ENCODE measurements around the gene SNX17.
"Not testable (repeated sequence)": the region's sequence is repeated elsewhere in the genome, so short reads cannot be mapped to it uniquely, and the experiment has no call there.

The SNX17 gene, protein sequence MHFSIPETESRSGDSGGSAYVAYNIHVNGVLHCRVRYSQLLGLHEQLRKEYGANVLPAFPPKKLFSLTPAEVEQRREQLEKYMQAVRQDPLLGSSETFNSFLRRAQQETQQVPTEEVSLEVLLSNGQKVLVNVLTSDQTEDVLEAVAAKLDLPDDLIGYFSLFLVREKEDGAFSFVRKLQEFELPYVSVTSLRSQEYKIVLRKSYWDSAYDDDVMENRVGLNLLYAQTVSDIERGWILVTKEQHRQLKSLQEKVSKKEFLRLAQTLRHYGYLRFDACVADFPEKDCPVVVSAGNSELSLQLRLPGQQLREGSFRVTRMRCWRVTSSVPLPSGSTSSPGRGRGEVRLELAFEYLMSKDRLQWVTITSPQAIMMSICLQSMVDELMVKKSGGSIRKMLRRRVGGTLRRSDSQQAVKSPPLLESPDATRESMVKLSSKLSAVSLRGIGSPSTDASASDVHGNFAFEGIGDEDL

DNA sequence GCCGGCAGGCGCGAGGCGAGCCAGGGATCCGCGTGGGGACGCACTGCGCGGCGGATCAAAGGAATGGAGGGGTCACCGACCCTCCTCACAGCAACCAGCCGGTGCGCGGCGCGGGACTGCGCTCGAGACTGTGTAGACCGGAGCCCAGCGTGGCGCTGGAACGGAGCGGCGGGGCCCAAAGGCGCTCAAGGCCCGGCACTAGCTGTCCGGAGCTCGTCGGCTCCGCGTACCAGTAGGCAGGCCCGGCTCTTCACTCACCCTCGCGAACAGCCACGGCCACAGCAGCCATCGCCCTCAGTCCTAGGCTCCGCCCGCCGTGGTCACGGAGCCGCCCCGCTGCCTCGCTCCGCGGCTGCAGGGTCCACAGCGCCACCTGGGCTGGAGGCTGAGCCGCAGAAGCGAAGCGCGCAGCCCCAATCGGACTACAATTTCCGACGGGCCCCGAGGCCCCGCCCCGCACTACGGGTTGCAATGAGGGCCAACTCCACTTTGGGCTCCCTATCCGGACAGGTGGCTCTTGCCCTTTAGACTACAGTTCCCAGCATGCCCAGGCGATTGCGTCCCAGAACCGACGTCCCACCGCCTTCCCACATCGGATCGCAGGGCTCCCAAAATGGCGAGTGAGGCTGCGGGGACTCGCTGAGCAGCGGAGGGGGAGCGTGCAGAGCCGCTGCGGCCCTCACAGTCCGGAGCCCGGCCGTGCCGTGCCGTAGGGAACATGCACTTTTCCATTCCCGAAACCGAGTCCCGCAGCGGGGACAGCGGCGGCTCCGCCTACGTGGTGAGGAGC, at the start of gene SNX17, which contains the start of gene EIF2B4:
SNX17 (plus strand) TSS at position 591 of the 790 bp plus-strand sequence; CDS start at position 719, 128 bp downstream.
EIF2B4 (minus strand) TSS at position 313 of the 790 bp plus-strand sequence; CDS start at position 289, 24 bp downstream.
- DNase-seq (ENCODE audit: low read depth) = peak; percentile 98
- peak within 1 kb of the TSS; percentile 83 for H3K4me3 ChIP-seq (ENCODE audit: low read depth, low read length)

DNA sequence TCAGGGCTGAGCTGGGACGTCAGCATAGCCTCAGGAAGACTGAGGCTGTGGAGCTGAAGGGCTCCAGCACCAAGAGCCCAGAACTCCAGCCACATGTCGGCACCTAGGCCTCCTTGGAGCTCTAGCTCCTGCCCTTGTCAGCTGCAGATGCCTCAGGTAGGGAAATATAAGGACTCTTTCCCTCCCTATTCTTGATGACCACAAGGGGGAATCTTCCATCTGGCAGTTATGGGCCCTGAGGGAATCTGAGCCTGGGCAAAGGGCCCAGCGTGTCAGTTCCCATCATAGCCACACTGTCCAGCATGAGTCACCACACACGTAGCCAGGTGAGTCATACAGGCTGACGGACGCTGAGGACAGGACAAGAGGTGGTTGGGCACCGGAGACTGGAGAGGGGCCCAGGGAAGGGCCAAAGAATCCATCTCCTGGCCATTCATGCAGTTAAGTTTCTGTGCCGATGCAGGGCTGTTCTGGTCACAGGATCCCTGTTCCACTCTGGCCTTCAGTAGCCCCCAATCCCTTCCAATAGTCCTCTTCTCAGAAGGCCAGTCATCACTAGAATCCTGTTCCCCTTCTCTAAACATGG, 49.4 kb upstream of the SNX17 start:
- H3K4me3 ChIP-seq (ENCODE audit: low read depth, low read length) = peak overlapping the region; percentile 13
- DNase-seq (ENCODE audit: low read depth) = peak; percentile 99

DNA sequence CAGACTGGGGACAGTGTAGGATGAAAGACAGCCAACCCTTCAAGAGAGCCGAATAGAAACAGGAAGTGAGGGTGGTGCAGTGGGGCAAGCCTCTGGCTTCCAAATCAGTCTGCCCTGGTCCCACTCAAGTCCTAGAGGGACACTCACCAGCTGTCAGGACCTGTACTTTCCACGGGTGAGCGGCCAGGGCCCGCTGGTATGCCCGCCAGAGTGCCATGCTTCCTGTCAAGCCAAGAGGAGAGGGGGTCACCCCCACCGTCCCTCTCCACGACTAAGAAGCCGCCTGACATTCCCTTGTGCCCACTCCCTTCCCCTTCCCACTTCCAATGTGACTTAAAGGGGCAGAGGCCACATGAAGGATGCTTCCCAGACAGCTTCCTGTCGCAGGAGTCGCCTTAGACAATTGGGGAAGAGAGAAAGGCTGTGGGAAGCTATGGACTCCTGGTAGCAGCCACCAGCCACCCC, 48.1 kb upstream of the SNX17 start:
- peak overlapping the region; percentile 83 for H3K4me3 ChIP-seq (ENCODE audit: low read depth, low read length)
- DNase-seq (ENCODE audit: low read depth) = no peak

DNA sequence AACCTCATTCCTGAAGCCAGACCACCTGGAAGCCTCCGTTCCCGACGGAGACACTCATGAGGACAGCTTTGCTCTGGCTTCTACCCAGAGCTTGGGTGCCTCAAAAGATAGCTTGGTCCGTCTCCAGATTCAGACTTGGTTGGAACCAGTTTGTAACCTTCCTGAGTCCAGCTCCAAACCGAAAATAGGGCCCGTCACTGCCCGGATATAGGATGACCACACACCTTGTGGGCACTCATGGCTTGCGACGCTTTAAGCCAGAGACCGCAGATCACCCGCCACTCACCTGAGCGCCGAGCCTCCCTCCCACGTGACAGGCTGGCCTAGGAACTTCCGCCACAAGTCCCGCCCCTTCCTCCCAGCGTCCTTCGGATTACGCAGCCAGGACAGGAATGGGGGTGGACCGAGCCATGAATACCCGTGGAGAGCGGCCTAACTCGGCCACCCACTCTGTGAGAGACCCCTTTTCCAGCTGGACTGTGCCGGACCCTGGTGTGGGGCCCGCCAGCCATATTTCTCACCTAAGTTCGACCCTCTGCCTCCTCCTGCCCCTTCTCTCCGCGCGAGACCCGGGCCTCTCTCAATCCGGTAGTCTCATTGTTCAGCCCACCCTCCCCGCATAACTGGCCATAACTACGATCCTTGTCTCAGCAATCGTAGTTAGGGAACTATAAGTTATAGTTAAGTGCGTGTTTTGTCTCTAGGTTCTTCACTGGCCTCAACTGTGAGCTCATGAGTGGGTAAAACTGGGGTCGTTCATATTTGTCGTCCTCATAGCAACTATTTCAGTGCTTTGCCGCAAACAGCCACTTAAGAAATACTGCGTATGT, 47.4 kb upstream of the SNX17 start, which contains the start of gene MPV17:
MPV17 (minus strand) TSS at position 332 of the 830 bp plus-strand sequence. CDS start 580 bp downstream, outside the sequence.
- peak; percentile 82 for DNase-seq (ENCODE audit: low read depth)
- peak within 1 kb of the TSS; percentile 83 for H3K4me3 ChIP-seq (ENCODE audit: low read depth, low read length)

GRCh38 chr2:27323596-27324285, 46.7 kb upstream of the SNX17 start:
- H3K4me3 ChIP-seq (ENCODE audit: low read depth, low read length) = peak overlapping the region; percentile 83
- DNase-seq (ENCODE audit: low read depth) = no peak

- no peak for DNase-seq (ENCODE audit: low read depth)
Observed at GRCh38 chr2:27324720-27325119, 45.7 kb upstream of the SNX17 start.

DNA sequence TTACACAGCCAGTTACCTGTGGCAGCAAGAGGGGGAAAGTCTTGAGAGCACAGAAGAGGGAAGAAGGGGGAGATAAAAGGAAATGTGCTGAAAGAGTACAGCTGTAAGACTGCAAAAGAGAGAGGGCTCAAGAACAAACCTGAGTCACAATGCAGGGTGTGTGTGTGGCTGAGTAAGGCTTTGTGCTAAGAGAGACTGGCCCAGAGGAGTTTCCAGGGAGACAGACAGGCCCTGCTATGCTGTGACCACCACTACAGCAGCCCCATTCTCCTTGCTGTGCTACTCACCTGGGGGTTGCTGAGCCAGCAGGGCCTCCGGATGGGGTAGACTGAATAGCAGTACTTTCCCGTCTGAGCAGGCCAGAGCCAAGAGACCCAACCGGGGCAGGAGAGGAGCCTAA, 35.1 kb upstream of the SNX17 start:
- H3K4me3 ChIP-seq (ENCODE audit: low read depth, low read length) = no peak overlapping the region
- no peak for DNase-seq (ENCODE audit: low read depth)

More at GRCh38 chr2:27324720-27325119, 45.7 kb upstream of the SNX17 start:
- H3K4me3 ChIP-seq (ENCODE audit: low read depth, low read length) = no peak overlapping the region

- no peak for DNase-seq (ENCODE audit: low read depth)
Observed at GRCh38 chr2:27336173-27336572, 34.2 kb upstream of the SNX17 start.

GRCh38 chr2:27347641-27348040, 22.8 kb upstream of the SNX17 start:
- DNase-seq (ENCODE audit: low read depth) = no peak
- H3K4me3 ChIP-seq (ENCODE audit: low read depth, low read length) = no peak overlapping the region

More at GRCh38 chr2:27336173-27336572, 34.2 kb upstream of the SNX17 start:
- no peak overlapping the region for H3K4me3 ChIP-seq (ENCODE audit: low read depth, low read length)

DNA sequence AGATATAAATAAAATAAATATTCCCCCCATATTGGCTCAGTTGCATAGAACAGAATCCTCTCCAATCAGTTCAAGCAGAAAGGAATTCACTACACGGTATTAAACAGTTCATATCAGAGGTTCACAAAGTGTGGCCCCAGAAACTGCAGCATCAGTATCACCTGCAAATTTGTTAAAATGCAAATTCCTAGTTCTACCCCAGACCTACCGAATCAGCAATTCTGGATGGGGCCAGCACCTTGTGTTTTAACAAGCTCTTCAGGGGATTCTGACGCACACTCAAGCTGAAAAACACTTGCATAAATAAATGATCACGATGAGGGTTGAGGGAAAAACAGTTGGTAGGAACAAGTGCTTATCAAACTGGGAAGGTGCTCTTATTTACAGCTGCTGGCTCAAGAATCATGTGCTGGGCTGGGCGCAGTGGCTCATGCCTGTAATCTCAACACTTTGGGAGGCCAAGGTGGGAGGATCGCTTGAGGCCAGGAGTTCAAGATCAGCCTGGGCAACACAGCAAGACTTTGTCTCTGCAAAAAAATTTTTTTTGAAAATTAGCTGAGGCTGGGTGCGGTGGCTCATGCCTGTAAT, 20.2 kb upstream of the SNX17 start:
- no peak for DNase-seq (ENCODE audit: low read depth)
- no peak overlapping the region for H3K4me3 ChIP-seq (ENCODE audit: low read depth, low read length)

DNA sequence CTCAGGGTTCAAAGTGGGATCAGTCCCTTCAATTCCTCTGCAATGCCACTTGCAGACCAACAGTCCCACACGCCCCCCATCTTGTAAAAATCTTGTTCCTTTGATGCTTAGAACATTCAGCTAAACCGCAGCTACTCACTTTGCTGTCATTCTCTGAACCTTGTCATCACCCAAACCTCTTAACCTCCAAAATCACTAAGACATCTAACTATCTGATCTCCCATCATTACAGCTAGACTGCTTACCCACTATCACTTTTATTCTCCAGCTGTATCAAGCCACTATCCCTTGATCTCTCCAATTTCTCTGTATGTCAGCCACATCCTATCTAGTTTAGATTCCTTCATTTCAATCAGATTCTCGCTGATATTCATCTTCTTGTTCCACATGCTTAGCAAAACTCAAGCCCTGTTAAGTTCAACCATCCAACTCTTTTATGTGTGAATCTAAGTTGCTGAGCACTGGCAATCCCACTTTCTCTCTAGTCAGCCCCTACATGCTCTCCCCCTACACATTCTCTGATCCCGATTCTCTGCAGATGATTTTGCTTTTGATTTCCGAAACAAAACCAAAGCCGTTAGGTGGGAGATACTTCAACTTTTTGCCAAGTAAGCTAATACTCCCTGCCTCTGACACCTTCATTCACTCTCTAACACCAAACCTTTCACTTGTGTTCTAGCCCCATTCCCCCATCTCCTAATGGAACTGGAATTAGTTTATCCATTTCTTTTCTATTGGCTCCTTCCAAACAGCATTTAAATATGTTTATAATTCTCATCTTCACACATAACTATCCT, 18.4 kb upstream of the SNX17 start:
- DNase-seq (ENCODE audit: low read depth) = no peak
- H3K4me3 ChIP-seq (ENCODE audit: low read depth, low read length) = no peak overlapping the region

GRCh38 chr2:27353386-27353761, 17.0 kb upstream of the SNX17 start:
- H3K4me3 ChIP-seq (ENCODE audit: low read depth, low read length); DNase-seq (ENCODE audit: low read depth): not testable (repeated sequence)

DNA sequence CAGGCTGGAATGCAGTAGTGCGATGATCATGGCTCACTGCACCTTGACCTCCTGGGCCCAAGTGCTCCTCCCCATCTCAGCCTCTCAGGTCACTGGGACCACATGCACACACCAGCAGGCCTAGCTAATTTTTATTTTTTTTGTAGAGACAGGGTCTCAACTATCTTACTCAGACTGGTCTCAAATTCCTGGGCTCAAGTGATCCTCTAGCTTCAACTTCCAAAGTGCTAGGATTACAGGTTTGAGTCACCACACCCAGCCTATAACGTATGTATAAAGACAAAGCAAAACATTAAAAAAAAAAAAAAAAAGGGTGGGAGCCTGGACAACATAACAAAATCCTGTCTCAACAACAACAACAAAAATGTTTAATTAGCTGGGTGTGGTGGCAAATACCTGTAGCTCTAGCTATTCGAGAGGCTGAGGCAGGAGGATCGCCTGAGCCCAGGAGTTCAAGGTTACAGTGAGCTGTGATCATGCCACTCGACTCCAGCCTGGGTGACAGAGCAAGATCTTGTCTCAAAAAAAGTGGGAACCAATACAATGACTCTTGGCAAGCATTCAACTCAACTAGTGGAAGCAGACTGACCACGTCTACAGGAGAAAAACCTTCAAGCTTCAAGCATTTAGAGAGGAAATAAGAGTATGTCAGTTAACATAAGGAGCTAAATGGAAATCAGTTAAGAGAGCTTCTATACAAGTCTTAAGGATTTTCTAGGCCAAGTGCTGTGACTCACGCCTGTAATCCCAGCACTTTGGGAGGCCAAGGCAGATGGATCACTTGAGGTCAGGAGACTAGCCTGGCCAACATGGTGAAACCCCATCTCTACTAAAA, 16.4 kb upstream of the SNX17 start:
- DNase-seq (ENCODE audit: low read depth) = peak; percentile 7

DNA sequence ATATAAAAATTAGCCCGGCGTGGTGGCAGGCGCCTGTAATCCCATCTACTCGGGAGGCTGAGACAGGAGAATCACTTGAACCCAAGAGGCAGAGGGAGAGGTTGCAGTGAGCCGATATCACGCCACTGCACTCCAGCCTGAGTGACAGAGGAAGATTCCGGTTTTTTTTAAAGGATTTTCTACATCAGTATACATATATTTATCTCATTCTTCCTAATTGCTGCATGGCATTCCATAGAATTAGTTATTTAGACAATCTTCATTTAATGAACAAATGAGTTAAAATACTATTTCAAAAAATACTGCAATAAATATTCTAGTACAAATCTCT, 15.9 kb upstream of the SNX17 start:
- no peak for DNase-seq (ENCODE audit: low read depth)
- H3K4me3 ChIP-seq (ENCODE audit: low read depth, low read length) = no peak overlapping the region

More for the DNA sequence above, 16.4 kb upstream of the SNX17 start:
- no peak overlapping the region for H3K4me3 ChIP-seq (ENCODE audit: low read depth, low read length)

DNA sequence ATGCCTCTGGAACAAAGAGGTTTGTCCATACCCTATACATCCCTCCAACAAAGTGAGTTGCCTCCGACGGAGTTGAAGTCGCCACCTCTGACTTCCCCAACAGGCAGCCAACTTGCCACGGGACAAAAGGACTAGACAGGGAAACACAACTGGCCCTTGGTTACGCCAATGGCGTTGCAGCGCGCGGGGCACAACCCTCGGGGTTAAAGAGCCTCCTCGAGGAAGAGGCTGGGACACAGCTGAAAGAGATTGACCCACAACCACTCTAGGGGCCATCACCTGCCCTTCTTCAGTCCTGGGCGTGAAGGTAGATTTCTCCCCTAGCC, 14.4 kb upstream of the SNX17 start:
- no peak for DNase-seq (ENCODE audit: low read depth)
- peak overlapping the region; percentile 99 for H3K4me3 ChIP-seq (ENCODE audit: low read depth, low read length)

GRCh38 chr2:27356382-27357181, 13.8 kb upstream of the SNX17 start, which contains the start of gene GTF3C2:
Gene GTF3C2 (minus strand): TSS chr2:27356764. CDS start chr2:27343554, 13,210 bp downstream.
- peak within 1 kb of the TSS; percentile 99 for H3K4me3 ChIP-seq (ENCODE audit: low read depth, low read length)
- peak; percentile 93 for DNase-seq (ENCODE audit: low read depth)
